ENCODE data around the gene ZNF653. TPM values are rescaled to one million over a fixed set of nuclear protein-coding genes. Genes with fewer than 3 reads are reported as not detected.

Gene ZNF653
- total and polyA plus RNA-seq, 2 donors (not counting 3 experiments of a cell fraction or from before 2014, with no cell fraction given): 7.0 to 8.7 TPM

GRCh38 chr19:11483366-11484111, 22.1 kb downstream of the ZNF653 start:
- no peak for TF ChIP-seq EZH2 (IDR thresholded peaks at IDR 0.05; ENCODE audit: borderline replicate concordance, low read depth, low read length, severe bottlenecking)
- no peak for TF ChIP-seq MYC (IDR thresholded peaks at IDR 0.05; ENCODE audit: low read depth, low read length)
- TF ChIP-seq POLR2AphosphoS5 (IDR thresholded peaks at IDR 0.05; ENCODE audit: insufficient read depth, low read depth, low read length): no peak
- TF ChIP-seq POLR2A (IDR thresholded peaks at IDR 0.05; ENCODE audit: low read depth, low read length): no peak
- TF ChIP-seq MAX (IDR thresholded peaks at IDR 0.05; ENCODE audit: insufficient read depth, insufficient read length): no peak
- TF ChIP-seq FOS (IDR thresholded peaks at IDR 0.05; ENCODE audit: borderline replicate concordance, insufficient read depth, low read length): no peak
- intact Hi-C loops (cut with micrococcal nuclease) (loop anchor here (2.0 kb wide), 1 partner anchor 241 kb away; no protein-coding TSS in a partner anchor), dilution Hi-C loops (cut with MboI; ENCODE audit: extremely low pct_ligation_motif_present, low sequenced_read_pairs) (no loop called here)
- Histone ChIP-seq H2AFZ (ENCODE audit: low read depth, low read length) (no peak overlapping the region), H3K4me2 (ENCODE audit: insufficient read depth, low read length) (no peak overlapping the region), H3K27me3 (ENCODE audit: control insufficient read depth in 2 of 2, insufficient read depth in 2 of 2, low read length in 2 of 2) (peaks cover 13 to 25% of the 10 kb centered on the region in 2 experiments), H3K9ac (replicated peaks; ENCODE audit: extremely low read depth, insufficient read depth, low read length) (no peak overlapping the region), H3K36me3 (ENCODE audit: control insufficient read depth in 2 of 2, extremely low read depth in 1 of 2, insufficient read depth in 2 of 2, low read length in 2 of 2) (no peaks in the 10 kb centered on the region), H3K27ac (ENCODE audit: insufficient read depth, low read depth, low read length) (no peak overlapping the region), H3K9me1 (replicated peaks; ENCODE audit: control insufficient read depth, extremely low read depth, insufficient read depth, low read length) (no peaks in the 10 kb centered on the region), H3K4me3 (replicated peaks in 1 of 3; ENCODE audit: insufficient read depth in 1 of 3, low read depth in 1 of 3, low read length in 3 of 3) (no peak overlapping the region), H3K4me1 (ENCODE audit: control insufficient read depth, extremely low read depth, insufficient read depth, low read length) (peaks cover 3% of the 10 kb centered on the region), H3K79me2 (ENCODE audit: control insufficient read depth, insufficient read depth, low read length) (no peaks in the 10 kb centered on the region), H4K20me1 (replicated peaks; ENCODE audit: control insufficient read depth, extremely low read depth, insufficient read depth, low read length) (no peaks in the 10 kb centered on the region), H3K9me3 (replicated peaks; ENCODE audit: control insufficient read depth, insufficient read depth, low read length) (no peaks in the 10 kb centered on the region)
- POLR2A ChIA-PET: no interaction called here
- BruUV-seq (replicated peaks): no TSS peak
- CTCF ChIA-PET: interaction anchor here (1.1 to 2.5 kb wide), 19 partner anchors 9 to 448 kb away, joined by 3 to 48 read pairs (median 8); partner anchors contain the start of genes CCDC159, ELOF1, EPOR and ODAD3
- DNase-seq (ENCODE audit: low read depth, low spot score) (no peak), FAIRE-seq (no peak)
